ENCODE data around the gene PBX1. TPM values are rescaled to one million over a fixed set of nuclear protein-coding genes. Genes with fewer than 3 reads are reported as not detected.

The PBX1 gene
- total and polyA plus RNA-seq, 4 donors: 7.8 to 112 (median 33.5) TPM

- H3K4me3 ChIP-seq: no peak overlapping the region
- ATAC-seq (ENCODE audit: insufficient read depth, low FRiP score): no peak
- no peak for TF ChIP-seq CTCF (IDR thresholded peaks at IDR 0.05; ENCODE audit: control extremely low read depth, extremely low read depth)
- peak overlapping the region in 1 of 2 donors; percentile 76 for H3K9ac ChIP-seq (ENCODE audit: insufficient read depth in 1 of 2, low read length in 2 of 2)
- no peaks in the 10 kb centered on the region for H3K27me3 ChIP-seq (ENCODE audit: control insufficient read depth in 3 of 3, insufficient read depth in 3 of 3, low read length in 2 of 3)
- H3K36me3 ChIP-seq (ENCODE audit: control insufficient read depth in 4 of 4, insufficient read depth in 4 of 4, low read length in 4 of 4): peaks cover 0 to 13% (median 1%) of the 10 kb centered on the region in 4 donors
- H3K9me3 ChIP-seq (ENCODE audit: control insufficient read depth in 4 of 4, insufficient read depth in 3 of 4, low read length in 3 of 4): no peaks in the 10 kb centered on the region
- peaks cover 12 to 72% (median 29%) of the 10 kb centered on the region in 5 donors for H3K4me1 ChIP-seq (ENCODE audit: control insufficient read depth in 5 of 5, insufficient read depth in 5 of 5, low read length in 5 of 5)
- no peak overlapping the region for H3K27ac ChIP-seq (ENCODE audit: low read depth in 1 of 2, low read length in 1 of 2)
- peak in 1 of 3 donors; percentile 64 for DNase-seq
- WGBS, 2 donors: 65 to 73% methylated on average over 12 of the region's 12 CpGs
Measured at GRCh38 chr1:164587617-164588501, 28.9 kb downstream of the PBX1 start.

GRCh38 chr1:164588516-164589341 lies 29.7 kb downstream of the PBX1 start:
- H3K27ac ChIP-seq (ENCODE audit: low read depth in 1 of 2, low read length in 1 of 2): peak overlapping the region in 1 of 2 donors; percentile 39
- H3K9me3 ChIP-seq (ENCODE audit: control insufficient read depth in 4 of 4, insufficient read depth in 3 of 4, low read length in 3 of 4): no peaks in the 10 kb centered on the region
- H3K27me3 ChIP-seq (ENCODE audit: control insufficient read depth in 3 of 3, insufficient read depth in 3 of 3, low read length in 2 of 3): no peaks in the 10 kb centered on the region
- no peak for TF ChIP-seq CTCF (IDR thresholded peaks at IDR 0.05; ENCODE audit: control extremely low read depth, extremely low read depth)
- H3K4me1 ChIP-seq (ENCODE audit: control insufficient read depth in 5 of 5, insufficient read depth in 5 of 5, low read length in 5 of 5): peaks cover 12 to 72% (median 29%) of the 10 kb centered on the region in 5 donors
- DNase-seq (peak; percentile 96 to 99 (median 98)), ATAC-seq (ENCODE audit: insufficient read depth, low FRiP score) (no peak)
- peak overlapping the region in 1 of 2 donors; percentile 76 for H3K9ac ChIP-seq (ENCODE audit: insufficient read depth in 1 of 2, low read length in 2 of 2)
- H3K36me3 ChIP-seq (ENCODE audit: control insufficient read depth in 4 of 4, insufficient read depth in 4 of 4, low read length in 4 of 4): peaks cover 0 to 13% (median under 1%) of the 10 kb centered on the region in 4 donors
- 15% methylated on average over 17 of the region's 17 CpGs for WGBS, 2 donors
- H3K4me3 ChIP-seq: no peak overlapping the region

GRCh38 chr1:164589408-164589807 lies 30.4 kb downstream of the PBX1 start:
- peak overlapping the region in 1 of 2 donors; percentile 73 for H3K9ac ChIP-seq (ENCODE audit: insufficient read depth in 1 of 2, low read length in 2 of 2)
- H3K9me3 ChIP-seq (ENCODE audit: control insufficient read depth in 4 of 4, insufficient read depth in 3 of 4, low read length in 3 of 4): no peaks in the 10 kb centered on the region
- no peak for TF ChIP-seq CTCF (IDR thresholded peaks at IDR 0.05; ENCODE audit: control extremely low read depth, extremely low read depth)
- H3K27me3 ChIP-seq (ENCODE audit: control insufficient read depth in 3 of 3, insufficient read depth in 3 of 3, low read length in 2 of 3): no peaks in the 10 kb centered on the region
- no peak overlapping the region for H3K4me3 ChIP-seq
- ATAC-seq (ENCODE audit: insufficient read depth, low FRiP score): no peak
- peaks cover 12 to 72% (median 28%) of the 10 kb centered on the region in 5 donors for H3K4me1 ChIP-seq (ENCODE audit: control insufficient read depth in 5 of 5, insufficient read depth in 5 of 5, low read length in 5 of 5)
- H3K36me3 ChIP-seq (ENCODE audit: control insufficient read depth in 4 of 4, insufficient read depth in 4 of 4, low read length in 4 of 4): peaks cover 0 to 13% (median 0%) of the 10 kb centered on the region in 4 donors
- H3K27ac ChIP-seq (ENCODE audit: low read depth in 1 of 2, low read length in 1 of 2): no peak overlapping the region
- DNase-seq: no peak
- WGBS, 2 donors: 46 to 57% methylated on average over 3 of the region's 3 CpGs

All from lung (tissue), 12 donors.